NCI-H1105 (cell line): ENCODE results near the gene FZR1.
"Not testable (repeated sequence)": the region's sequence is repeated elsewhere in the genome, so short reads cannot be mapped to it uniquely, and the experiment has no call there.

Experiments
- DNase-seq: peaks from one replicate; lab custom pipeline; 2025; lab: John Stamatoyannopoulos, UW

The FZR1 gene

DNA sequence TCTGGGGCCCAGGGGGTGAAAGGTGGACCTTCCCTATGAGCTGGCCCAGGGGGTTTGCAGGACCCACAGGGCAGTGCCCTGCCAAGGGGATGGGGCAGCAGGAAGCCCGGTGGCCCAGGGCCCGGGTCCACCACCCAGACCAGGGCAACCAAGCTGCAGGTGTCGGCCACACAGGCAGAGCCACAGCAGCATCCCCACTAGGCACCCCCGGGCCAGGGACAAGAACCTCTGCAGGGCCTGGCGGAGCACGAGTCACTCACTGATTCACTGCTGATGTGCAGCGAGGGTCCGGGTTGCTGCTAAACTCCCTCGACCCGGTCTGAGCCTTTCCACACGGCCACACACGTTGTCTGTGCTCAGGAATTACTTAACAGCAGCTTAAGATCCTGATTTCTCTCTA is 8.8 kb downstream of the FZR1 start:
- DNase-seq = no peak

DNA sequence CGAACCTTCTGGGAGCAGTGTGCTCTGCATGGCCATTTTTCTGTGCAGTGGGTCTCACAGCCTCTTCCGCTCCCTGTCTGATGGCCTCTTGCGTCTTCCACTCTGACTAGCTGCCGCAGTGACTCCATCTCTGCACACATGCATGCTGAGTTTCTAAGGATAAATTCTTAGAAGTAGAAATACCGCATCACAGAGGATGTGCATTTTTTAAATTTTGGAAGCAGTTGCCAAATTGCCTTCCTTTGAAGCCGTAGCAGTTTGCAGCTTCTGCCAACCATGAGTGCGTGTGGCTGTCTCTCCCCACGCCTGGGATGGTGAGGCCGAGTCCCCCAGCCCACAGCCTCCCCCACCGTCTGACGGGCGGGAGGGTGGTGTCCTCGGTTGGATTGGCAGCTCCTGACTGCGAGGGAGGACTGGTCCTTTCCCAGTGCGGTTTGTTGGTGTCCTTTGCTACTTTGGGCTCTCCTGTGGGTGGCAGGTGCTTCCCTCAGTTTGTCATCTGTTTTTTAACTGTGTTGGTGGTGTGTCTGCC is 9.8 kb downstream of the FZR1 start:
- DNase-seq = no peak

DNA sequence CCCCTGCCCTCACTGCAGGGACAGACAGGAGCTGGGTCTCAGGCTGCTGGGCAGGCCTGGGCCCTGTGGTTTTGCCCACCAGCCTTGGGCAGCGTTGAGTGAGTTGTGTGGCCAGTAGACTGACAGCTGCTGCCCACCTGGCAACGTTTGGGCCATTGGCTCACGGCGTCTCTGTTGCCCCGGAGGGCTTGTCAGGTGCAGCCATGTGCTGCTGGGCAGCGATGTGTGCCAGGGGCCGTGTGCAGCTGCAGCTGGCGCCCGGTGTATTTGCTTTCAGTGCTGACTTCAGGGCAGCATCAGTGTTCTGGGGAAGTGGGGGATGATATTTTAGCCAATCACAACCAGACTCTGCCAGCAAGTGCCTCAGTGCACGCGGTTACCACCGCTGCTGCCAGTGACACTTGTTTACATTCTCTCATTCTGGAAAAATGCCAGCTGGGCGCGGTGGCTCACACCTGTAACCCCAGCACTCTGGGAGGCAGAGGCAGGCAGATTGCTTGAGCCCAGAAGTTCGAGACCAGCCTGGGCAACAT is 10.6 kb downstream of the FZR1 start:
- DNase-seq = peak; percentile 33

DNA sequence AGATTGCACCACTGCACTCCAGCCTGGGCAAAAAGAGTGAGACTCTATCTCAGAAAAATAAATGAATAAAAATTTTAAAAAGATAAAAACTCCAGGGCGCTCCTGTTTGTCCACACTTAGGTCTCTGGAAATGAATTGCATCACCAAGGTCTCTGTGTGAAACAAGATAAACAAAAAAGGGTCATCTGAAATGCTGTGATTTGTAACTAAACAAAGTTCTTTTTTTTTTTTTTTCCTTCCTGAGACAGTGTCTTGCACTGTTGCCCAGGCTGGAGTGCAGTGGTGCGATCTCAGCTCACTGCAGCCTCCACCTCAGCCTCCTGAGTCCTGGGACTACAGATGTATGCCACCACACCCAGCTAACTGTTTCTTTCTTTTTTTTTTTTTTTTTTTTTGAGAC is 11.5 kb downstream of the FZR1 start:
- no peak for DNase-seq

DNA sequence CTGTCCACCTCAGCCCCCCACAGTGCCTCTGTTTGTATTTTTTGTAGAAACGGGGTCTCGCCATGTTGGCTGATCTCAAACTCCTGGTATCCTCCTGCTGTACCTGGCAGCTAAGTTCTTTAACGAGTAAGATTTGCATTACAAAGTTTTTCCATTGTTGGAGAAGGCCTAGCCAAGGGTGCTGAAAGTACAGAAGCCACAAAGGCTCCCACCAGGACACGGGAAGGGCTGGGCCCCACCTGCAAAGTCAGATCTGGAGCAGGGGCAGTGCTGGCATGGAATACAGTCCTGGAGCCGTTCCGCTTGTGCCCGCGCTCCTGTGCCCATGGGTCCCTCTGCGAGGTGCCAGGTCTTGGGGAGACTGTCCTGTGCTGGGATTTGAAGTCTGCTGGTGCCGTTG is 12.1 kb downstream of the FZR1 start:
- DNase-seq = no peak

DNA sequence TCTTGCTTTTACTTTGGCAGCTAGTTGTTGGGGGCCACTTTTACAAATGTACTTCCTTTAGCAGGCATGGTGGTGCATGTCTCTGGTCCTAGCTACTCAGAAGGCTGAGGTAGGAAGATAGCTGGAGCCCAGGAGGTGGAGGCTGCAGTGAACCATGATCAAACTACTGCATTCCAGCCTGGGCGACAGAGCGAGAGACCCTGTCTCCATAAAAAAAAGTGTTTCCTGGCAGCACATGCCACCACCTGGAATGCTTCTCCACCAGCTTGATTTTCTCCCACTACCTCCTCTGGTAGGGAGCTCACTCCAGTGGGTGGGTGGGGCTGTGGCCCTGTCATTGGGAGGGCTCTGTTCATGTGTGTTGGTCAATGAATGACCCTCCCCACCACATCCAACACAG is 12.5 kb downstream of the FZR1 start:
- DNase-seq = no peak

DNA sequence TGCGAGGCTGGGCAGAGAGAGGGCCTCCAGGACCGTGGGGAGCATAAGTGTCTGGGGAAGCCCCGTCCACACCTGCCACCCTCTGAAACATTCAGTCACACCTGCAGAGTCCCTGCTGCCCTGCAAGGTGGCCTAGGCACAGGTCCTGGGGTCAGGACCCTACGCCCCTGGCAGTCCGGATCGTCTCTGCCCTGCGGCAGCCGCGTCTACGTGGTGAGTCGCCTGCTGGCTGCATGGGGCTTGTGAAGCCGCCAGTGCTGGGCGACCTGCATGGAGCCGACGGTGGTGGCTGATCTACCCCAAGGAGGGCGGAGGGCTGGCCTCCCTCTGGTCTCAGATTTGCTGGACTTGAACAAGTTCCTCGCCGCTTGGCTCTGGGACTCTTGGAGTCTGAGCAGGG is 13.0 kb downstream of the FZR1 start:
- no peak for DNase-seq

DNA sequence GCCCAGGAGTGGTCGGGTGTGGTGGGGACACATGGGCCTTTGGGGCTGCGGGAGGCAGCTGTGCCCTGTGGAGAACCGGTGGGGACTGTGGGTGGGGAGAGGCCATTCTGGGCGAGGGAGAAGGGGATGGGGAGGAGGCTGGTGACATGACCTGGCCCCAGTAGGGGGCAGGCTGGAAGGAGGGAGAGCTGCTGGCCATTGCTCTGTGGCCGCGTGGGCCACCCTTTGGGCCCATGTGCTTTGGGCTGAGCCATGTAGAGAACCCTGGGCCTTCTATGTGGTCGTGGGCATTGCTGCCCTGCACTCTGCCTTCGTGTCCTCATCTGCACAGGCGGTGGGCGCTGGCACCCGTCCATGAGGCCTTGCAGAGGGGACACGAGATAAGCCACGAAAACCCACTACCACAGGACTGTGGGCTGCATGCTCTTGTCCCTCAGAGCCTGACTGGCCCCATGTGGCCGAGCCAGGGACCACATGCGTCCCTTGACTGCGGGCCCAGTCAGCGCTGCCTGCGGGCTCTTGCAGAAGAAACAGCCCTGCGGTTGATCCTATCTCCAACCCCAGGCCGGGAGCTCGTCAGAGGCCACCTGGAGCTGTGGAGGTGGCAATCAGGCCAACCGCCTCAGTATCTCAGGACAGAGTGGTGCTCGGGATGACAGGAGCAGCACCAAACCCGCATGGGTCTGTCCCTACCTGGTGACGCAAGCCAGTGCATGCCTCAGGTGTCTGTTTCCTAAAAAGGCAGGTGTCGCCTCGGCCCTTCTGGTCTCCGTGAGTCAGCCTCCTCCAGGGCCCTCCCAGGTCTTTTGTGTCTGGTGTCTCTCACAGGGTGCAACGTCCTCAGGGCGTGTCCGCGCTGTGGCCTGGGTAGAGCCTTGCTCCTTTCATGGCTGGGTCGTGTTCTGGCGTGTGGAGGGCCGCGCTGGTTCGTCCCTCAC is 14.3 kb downstream of the FZR1 start:
- DNase-seq = no peak

DNA sequence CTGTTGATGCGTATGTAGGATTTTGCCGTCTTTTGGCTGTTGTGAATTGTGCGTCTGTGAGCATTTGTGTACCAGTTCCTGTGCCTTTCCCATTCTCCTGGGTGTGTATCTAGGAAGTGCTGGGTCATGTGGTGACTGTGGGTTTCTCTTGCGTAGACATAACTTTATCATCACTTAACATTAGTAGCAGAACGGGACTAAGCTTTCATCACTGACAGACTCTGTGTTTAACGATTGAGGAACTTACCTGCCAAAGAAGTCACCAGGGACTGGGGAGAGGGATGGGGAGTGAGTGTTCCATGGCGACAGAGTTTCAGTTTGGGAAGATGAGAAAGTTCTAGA is 15.0 kb downstream of the FZR1 start:
- DNase-seq = no peak

DNA sequence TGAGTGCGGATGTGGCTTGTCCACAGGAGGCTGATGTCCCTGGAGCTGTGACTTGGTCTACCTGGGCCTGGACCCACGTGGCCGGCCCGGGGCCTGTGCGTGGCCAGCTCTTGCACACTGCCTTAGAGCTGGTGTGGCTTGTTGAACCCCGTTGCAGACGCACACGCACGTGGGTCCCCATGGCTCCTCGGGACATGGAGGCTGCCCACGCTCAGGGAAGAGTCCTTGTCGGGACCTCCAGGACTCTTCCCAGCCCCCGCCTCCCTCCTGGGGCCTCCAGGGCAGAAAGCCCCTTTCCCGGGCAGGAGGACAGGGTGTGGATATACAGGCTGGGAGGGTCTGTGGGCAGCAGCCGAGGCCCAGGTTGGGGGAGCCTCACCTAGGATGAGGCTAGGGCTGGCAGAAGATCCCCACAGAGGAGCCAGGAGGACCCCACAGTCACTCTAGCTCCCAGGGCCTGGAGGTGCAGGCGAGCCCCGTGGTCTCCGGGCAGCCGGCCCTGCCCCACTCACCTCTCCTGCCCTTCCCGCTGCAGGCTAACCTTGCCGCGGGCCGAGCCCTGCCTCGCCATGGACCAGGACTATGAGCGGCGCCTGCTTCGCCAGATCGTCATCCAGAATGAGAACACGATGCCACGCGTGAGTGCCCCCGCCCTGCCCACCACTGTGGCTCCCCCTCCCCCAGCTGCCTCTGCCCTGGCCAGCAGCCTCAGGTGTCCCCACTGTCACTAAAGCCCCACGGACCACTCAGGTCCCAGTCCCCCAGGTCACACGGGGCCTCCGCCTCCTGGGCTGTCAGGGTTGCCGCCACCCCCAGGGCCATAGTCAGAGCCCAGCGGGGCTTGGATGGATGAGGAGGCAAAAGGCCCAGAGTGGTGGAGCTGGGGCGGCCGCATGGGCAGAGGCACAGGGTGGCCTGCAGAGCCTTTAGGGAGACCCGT is 16.6 kb downstream of the FZR1 start:
- DNase-seq = no peak

DNA sequence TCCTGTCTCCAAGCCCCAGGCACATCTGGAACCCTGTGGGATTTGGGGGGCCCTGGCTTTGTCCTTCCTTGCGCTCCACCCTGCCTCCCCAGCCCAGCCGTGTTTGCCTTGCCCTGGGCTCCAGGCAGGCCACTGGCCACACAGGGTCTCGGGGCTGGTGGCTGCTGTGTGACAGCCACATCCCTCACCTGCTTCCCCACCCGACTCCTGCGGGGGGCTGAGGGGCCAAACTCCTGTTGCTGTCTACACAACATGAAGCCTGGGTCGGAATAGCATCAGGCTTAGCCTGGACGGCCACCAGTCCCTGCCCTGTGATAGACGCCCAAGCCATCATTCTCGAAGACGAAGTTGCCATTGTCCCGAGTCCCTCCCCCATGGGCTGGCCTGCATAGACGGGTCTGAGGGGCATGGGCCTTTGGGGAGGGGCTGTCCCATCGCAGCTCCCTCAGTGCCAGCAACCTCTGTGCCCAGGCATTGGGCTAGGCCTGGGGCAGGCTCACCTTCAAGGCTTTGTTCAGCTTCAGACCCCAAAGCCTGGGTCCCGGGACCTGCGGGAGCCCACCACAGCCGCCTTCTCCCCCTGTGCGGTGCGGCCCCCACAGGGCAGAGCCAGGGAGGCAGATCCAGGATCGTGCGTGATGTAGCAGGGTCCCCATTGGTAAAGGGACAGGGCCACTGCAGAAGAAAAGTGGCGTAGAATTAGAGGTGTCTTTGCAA is 17.4 kb downstream of the FZR1 start:
- DNase-seq = no peak

DNA sequence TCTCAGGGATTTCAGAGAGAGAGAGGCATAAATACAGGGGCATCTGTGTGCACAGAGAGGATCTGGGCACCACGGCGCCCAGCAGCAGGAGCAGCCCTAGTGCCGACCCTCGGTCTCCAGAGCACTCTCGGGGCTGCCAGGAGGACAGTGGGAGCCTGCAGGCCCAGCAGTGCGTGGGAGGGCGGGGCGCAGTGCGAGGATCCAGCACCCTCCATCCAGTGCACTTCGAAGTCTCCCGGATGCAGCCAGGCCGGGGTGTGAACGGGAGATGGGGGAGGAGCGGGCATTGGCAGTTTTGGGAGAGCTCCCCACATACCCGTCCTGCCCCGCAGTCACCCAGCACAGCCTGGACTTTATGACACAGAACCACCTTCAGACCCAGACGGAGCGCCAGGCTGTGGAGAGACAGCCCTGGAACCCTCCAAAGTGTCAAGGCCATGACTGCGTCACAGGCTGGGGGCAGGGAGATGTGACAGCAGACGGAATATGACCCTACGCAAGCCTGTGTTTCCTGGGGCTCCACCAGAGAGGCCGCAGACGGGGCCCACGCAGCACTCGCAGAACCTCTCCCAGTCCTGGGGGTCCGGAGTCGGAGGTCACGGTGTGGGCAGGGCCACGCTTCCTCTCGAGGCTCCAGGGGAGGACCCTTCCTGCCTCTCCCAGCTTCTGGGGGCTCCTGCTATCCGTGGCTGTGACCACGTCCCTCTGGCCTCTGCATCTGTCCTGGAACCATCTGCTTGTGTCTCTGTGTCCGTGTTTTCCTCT is 18.1 kb downstream of the FZR1 start:
- DNase-seq = no peak

DNA sequence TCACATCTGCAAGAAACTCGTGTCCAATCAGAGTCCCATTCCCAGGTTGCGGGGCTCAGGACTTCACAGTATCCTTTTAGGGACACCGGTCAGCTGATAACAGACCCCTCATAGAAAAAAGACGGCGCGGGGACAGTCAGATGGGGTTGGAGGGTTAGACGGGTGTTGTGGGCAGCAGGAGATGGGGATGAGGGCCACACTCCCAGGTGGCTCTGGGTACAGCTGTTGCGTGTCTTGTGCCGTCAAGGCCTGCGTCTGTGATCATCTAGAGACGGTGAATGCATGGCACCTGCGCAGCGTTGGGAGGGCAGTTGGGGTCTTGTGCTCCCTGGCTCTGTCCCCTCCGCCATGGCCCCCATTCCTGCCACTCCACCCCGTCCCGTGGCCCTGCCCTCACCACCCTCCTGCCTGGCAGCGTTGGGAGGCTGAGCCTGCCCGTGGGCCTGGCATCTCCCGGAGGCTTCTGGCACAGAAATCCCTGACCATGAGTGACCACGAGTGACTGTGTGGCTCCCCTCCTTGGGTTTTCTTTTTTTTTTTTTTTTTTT is 18.9 kb downstream of the FZR1 start:
- DNase-seq = no peak

DNA sequence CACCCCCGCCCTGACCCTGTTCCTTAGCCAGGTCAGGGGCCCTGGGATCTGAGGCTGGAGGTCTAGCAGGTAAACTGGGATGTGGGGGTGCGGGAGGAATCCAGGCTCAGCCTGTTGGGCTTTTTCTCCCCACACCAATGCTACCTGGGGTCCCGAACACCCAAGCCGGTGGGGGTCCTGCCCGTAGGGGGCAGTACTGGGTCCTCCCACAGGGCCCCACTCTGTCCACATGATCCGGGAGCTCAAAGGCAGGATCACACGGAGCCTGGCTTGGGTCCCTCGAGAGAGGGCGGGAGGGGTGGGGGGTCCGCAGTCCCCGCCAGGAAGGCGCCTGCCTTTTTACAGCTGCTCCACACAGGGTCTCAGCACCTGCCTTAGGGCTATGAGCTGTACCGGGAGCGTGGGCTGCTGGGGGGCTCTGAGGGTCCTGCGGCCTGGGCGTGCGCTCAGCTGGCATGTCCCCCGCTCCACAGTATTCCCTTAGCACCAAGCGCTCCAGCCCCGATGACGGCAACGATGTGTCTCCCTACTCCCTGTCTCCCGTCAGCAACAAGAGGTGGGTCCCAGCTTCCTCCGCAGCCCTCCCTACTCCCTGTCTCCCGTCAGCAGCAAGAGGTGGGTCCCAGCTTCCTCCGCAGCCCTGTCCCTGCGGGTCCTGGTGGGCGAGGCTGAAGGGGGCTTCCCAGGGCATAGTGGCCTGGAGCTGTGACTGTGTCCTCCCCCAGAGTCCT is 20.6 kb downstream of the FZR1 start:
- DNase-seq = no peak

DNA sequence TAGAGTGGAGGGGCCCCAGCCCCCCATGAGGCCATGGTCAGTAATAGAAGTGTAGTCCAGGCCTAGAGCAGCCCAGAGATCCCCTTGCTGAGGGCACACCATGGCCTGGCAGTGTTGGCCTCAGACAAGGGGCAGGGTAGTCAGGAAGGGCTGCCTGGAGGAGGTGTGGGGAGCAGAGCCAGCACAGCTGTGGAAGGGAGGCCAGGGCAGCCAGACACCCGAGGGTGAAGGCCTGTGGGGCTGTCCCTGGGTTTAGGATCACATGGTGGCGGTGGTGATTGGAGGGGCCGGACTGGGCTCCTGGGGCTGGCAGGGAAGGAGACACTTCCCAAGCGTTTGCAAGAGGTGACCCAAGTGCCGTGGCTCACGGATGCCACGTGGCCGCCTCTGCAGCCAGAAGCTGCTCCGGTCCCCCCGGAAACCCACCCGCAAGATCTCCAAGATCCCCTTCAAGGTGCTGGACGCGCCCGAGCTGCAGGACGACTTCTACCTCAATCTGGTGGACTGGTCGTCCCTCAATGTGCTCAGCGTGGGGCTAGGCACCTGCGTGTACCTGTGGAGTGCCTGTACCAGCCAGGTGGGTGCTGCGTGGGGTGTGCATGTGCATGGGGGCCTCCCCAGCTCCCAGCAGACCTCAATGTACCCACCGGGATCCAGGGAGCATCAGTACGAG is 21.3 kb downstream of the FZR1 start:
- DNase-seq = no peak

DNA sequence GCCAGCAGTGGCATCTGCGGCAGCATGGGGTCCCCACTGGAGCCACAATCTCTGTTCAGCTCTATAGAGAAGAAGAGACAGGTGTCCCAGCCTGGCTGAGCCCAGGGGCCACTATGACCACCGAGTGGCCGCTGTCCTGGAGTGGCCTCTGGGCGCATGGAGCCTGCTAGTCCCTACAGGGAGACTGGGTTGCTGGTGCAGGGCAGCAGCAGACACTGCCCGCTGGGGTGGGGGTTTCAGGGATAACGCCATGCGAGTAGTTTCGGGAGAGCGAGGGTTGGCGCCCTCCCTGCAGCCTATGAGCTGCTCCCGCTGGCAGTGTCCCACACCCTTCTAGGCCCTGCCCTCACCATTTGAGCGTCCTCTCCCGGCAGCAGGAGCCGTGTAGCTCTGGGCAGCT is 22.0 kb downstream of the FZR1 start:
- no peak for DNase-seq

DNA sequence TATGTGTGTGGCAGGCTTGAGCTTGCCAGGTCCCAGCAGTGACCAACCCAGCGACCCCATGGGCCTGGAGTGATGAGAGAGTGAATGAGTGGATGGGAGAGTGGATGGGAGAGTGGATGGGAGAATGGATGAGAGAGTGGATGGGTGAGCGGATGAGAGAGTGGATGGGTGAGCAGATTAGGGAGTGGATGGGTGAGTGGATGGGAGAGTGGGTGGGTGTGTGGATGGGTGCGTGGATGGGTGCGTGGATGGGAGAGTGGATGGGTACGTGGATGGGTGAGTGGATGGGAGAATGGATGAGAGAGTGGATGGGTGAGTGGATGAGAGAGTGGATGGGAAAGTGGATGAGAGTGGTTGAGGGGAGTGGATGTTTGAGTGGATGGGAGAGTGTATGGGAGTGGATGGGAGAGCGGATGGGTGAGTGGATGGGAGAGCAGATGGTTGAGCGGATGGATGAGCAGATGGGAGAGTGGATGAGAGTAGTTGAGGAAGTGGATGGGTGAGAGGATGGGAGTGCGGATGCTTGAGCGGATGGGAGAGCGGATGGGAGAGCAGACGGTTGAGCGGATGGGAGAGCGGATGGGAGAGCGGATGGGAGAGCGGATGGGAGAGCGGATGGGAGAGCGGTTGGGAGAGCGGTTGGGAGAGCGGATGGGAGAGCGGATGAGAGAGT is 22.6 kb downstream of the FZR1 start:
- no peak for DNase-seq

DNA sequence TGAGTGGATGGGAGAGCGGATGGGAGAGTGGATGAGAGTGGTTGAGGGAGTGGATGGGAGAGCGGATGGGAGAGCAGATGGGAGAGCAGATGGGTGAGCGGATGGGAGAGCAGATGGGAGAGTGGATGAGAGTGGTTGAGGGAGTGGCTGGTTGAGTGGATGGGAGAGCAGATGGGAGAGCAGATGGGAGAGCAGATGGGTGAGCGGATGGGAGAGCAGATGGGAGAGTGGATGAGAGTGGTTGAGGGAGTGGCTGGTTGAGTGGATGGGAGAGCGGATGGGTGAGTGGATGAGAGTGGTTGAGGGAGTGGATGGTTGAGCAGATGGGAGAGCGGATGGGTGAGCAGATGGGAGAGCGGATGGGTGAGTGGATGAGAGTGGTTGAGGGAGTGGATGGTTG is 23.2 kb downstream of the FZR1 start:
- not testable (repeated sequence) for DNase-seq

DNA sequence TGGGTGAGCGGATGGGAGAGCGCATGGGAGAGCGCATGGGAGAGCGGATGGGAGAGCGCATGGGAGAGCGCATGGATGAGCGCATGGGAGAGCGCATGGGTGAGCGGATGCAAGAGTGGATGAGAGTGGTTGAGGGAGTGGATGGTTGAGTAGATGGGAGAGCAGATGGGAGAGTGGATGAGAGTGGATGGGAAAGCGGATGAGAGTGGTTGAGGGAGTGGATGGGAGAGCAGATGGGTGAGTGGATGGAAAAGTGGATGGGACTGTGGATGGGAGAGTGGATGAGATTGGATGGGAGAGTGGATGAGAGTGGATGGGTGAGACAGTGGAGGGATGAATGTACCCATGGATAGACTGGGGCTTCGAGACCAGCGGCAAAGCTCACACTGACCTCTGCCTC is 24.3 kb downstream of the FZR1 start:
- DNase-seq = no peak
